SK-N-SH (cell line): ENCODE measurements around the gene DEAF1. TPM values are rescaled to one million over a fixed set of nuclear protein-coding genes. Genes with fewer than 3 reads are reported as not detected.
"Not testable (repeated sequence)": the region's sequence is repeated elsewhere in the genome, so short reads cannot be mapped to it uniquely, and the experiment has no call there.

Experiments
- CTCF ChIA-PET: fragments of 300-600, 350-600 bp; formaldehyde crosslinking; extraction: SDS; loops from one replicate; lab custom pipeline; 2021; lab: Yijun Ruan, JAX
- POLR2A ChIA-PET: fragments of 350-600 bp; sonication (Branson Sonifier 250); formaldehyde crosslinking; extraction: SDS; loops from one replicate; lab custom pipeline; 2020; ENCODE audit warnings: antibody characterized with exemption, inconsistent platforms; lab: Yijun Ruan, JAX
- DNase-seq: peaks from one replicate; pipeline ENCODE4 v3.0.0; 2012
- H2AFZ ChIP-seq: fragments of 200-600 bp; sonication (generic); 2 replicates; pipeline ENCODE4 v1.8.1; 2016; ENCODE audit warnings: antibody characterized with exemption, mild to moderate bottlenecking, low read depth
- H3F3A ChIP-seq: fragments of 200-600 bp; sonication (generic); replicated peaks from 2 replicates; pipeline ENCODE3; 2016; ENCODE audit warnings: antibody characterized with exemption, mild to moderate bottlenecking; ENCODE audit not compliant: insufficient read depth
- H3K27ac ChIP-seq, 2 experiments: fragments of 200-500 bp in 1 of 2; fragments of 200-600 bp in 1 of 2; sonication (Bioruptor generic) in 1 of 2; sonication (generic), shearing (Covaris generic) in 1 of 2; 2 replicates each; pipeline versions ENCODE4 v1.5.1 to v1.6.1; 2014 to 2016; ENCODE audit warnings: low read depth in 2 of 2, inconsistent platforms in 1 of 2, low read length in 1 of 2, mild to moderate bottlenecking in 1 of 2, mixed read lengths in 1 of 2
- H3K27me3 ChIP-seq: fragments of 200-600 bp; sonication (generic), shearing (Covaris generic); 2 replicates; pipeline ENCODE4 v1.6.1; 2016; ENCODE audit warnings: mixed run types; ENCODE audit not compliant: insufficient read depth
- H3K36me3 ChIP-seq, 2 experiments: fragments of 200-500 bp in 1 of 2; fragments of 200-600 bp in 1 of 2; sonication (Bioruptor generic) in 1 of 2; sonication (generic) in 1 of 2; replicated peaks in 1 of 2; 2 replicates each; pipeline versions ENCODE3 to v1.5.1; 2014 to 2016; ENCODE audit warnings: low read length in 1 of 2, mild to moderate bottlenecking in 1 of 2; ENCODE audit not compliant: insufficient read depth in 2 of 2, control insufficient read depth in 1 of 2
- H3K4me1 ChIP-seq, 2 experiments: fragments of 200-500 bp in 1 of 2; fragments of 200-600 bp in 1 of 2; sonication (Bioruptor generic) in 1 of 2; sonication (generic), shearing (Covaris generic) in 1 of 2; 2 replicates each; pipeline versions ENCODE4 v1.5.1 to v1.6.1; 2014 to 2016; ENCODE audit warnings: low read depth in 1 of 2, low read length in 1 of 2, mixed run types in 1 of 2; ENCODE audit not compliant: insufficient read depth in 2 of 2, control insufficient read depth in 1 of 2
- H3K4me2 ChIP-seq: fragments of 200-600 bp; sonication (generic), shearing (Covaris generic); 2 replicates; pipeline ENCODE4 v1.6.1; 2017; ENCODE audit warnings: mixed run types
- H3K4me3 ChIP-seq, 2 experiments: fragments of 200-500 bp in 1 of 2; fragments of 200-600 bp in 1 of 2; sonication (Bioruptor generic) in 1 of 2; sonication (generic), shearing (Covaris generic) in 1 of 2; 2 replicates each; pipeline versions ENCODE4 v1.5.1 to v1.8.1; 2014 to 2016; ENCODE audit warnings: low read depth in 2 of 2, inconsistent platforms in 1 of 2, low read length in 1 of 2, mild to moderate bottlenecking in 1 of 2, mixed read lengths in 1 of 2, moderate library complexity in 1 of 2
- H3K79me2 ChIP-seq: fragments of 200-600 bp; sonication (generic); 2 replicates; pipeline ENCODE4 v1.8.1; 2017; ENCODE audit warnings: mild to moderate bottlenecking; ENCODE audit not compliant: insufficient read depth
- H3K9ac ChIP-seq: fragments of 200-600 bp; sonication (generic); 2 replicates; pipeline ENCODE4 v1.6.1; 2017; ENCODE audit warnings: mixed run types
- H3K9me2 ChIP-seq: fragments of 200-600 bp; sonication (generic); 2 replicates; pipeline ENCODE4 v1.6.1; 2017; ENCODE audit warnings: mixed run types
- H3K9me3 ChIP-seq: fragments of 200-600 bp; sonication (generic); 2 replicates; pipeline ENCODE4 v1.6.1; 2017; ENCODE audit warnings: mixed run types, mild to moderate bottlenecking, moderate library complexity
- H4K20me1 ChIP-seq: fragments of 200-600 bp; sonication (generic); 2 replicates; pipeline ENCODE4 v1.6.1; 2017; ENCODE audit warnings: mild to moderate bottlenecking, mixed run types; ENCODE audit not compliant: insufficient read depth
- CHD2 ChIP-seq: fragments of 150-350 bp; IDR thresholded peaks from 2 replicates; pipeline ENCODE4 v1.6.1; 2018; ENCODE audit warnings: low read length; ENCODE audit not compliant: partially characterized antibody
- ELF1 ChIP-seq: IDR thresholded peaks from 2 replicates; pipeline ENCODE4 v1.4.0; 2012
- EZH2phosphoT487 ChIP-seq: fragments of 200-600 bp; sonication (generic); IDR thresholded peaks from 2 replicates; pipeline ENCODE4 v1.6.1; 2017; ENCODE audit warnings: low read depth, mixed run types, mild to moderate bottlenecking, antibody characterized with exemption, moderate library complexity, borderline replicate concordance
- FOXJ3 ChIP-seq: sonication (generic); formaldehyde crosslinking; IDR thresholded peaks from 2 replicates; pipeline ENCODE4 v1.5.1; 2020; ENCODE audit warnings: mild to moderate bottlenecking, missing genetic modification reagents
- GABPA ChIP-seq: IDR thresholded peaks from 2 replicates; pipeline ENCODE4 v1.4.0; 2012; ENCODE audit warnings: low read depth, mild to moderate bottlenecking
- GATA2 ChIP-seq: sonication (generic); formaldehyde crosslinking; IDR thresholded peaks from 2 replicates; pipeline ENCODE4 v1.5.0; 2020; ENCODE audit warnings: mild to moderate bottlenecking, missing genetic modification reagents
- IRF3 ChIP-seq: fragments of 150-350 bp; IDR thresholded peaks from 2 replicates; pipeline ENCODE4 v1.6.1; 2016; ENCODE audit warnings: mild to moderate bottlenecking, low read depth, low read length
- MAX ChIP-seq: IDR thresholded peaks from 2 replicates; pipeline ENCODE4 v1.4.0; 2012; ENCODE audit warnings: low read depth
- MEF2A ChIP-seq: IDR thresholded peaks from 2 replicates; pipeline ENCODE4 v1.4.0; 2012; ENCODE audit warnings: low read depth, borderline replicate concordance
- NRF1 ChIP-seq: IDR thresholded peaks from 2 replicates; pipeline ENCODE4 v1.6.1; 2012; ENCODE audit warnings: low read depth, mild to moderate bottlenecking, low read length
- PBX3 ChIP-seq: IDR thresholded peaks from 2 replicates; pipeline ENCODE4; 2012
- POLR2AphosphoS5 ChIP-seq: IDR thresholded peaks from 2 replicates; pipeline ENCODE4 v1.6.1; 2012; ENCODE audit warnings: low read depth, low read length
- RCOR1 ChIP-seq: fragments of 150-350 bp; IDR thresholded peaks from 2 replicates; pipeline ENCODE4 v1.6.1; 2017; ENCODE audit warnings: antibody characterized with exemption, low read length
- REST ChIP-seq: IDR thresholded peaks from 2 replicates; pipeline ENCODE4 v1.6.1; 2012; ENCODE audit warnings: mild to moderate bottlenecking, low read depth, low read length, moderate library complexity
- RFX5 ChIP-seq: IDR thresholded peaks from 2 replicates; pipeline ENCODE4 v1.6.1; 2012; ENCODE audit warnings: mild to moderate bottlenecking, improper control_type of control experiment, low read length
- RXRA ChIP-seq: IDR thresholded peaks from 2 replicates; pipeline ENCODE4 v1.4.0; 2012; ENCODE audit warnings: low read depth, mild to moderate bottlenecking, borderline replicate concordance
- SIN3A ChIP-seq: IDR thresholded peaks from 2 replicates; pipeline ENCODE4 v1.6.1; 2012; ENCODE audit warnings: low read depth, mild to moderate bottlenecking, low read length, moderate library complexity, borderline replicate concordance
- TAF1 ChIP-seq: IDR thresholded peaks from 2 replicates; pipeline ENCODE4 v1.6.1; 2012; ENCODE audit warnings: low read depth, mild to moderate bottlenecking, low read length, moderate library complexity, borderline replicate concordance
- YY1 ChIP-seq: IDR thresholded peaks from 2 replicates; pipeline ENCODE4 v1.4.0; 2012; ENCODE audit warnings: low read depth, mild to moderate bottlenecking
- ZBTB33 ChIP-seq: IDR thresholded peaks from 2 replicates; pipeline ENCODE4 v1.4.0; 2012; ENCODE audit warnings: low read depth, borderline replicate concordance
- WGBS: methylation state at CpG from one replicate; pipeline ENCODE4 v1.1.6; 2017; ENCODE audit warnings: low lambda C conversion rate; 5-methylcytosine and 5-hydroxymethylcytosine counted together
- polyA plus RNA-seq, 3 experiments: library from polyadenylated mRNA; depleted of rRNA; stranded (reverse); fragments of >200 nt; gene quantifications; 2 replicates each; pipeline ENCODE4 v1.2.3, GENCODE V29; 2012

The DEAF1 gene
- polyA plus RNA-seq, 1 of the 3 experiments (the other 2 are of a cell fraction), result 40.6 TPM

GRCh38 chr11:690738-691633 is 4.0 kb downstream of the DEAF1 start:
- H3F3A ChIP-seq, result no peaks in the 10 kb centered on the region
- ChIA-PET CTCF (interaction anchor here (1.1 to 11.4 kb wide), 3 partner anchors 16 to 136 kb away, joined by 3 to 122 read pairs (median 3); no protein-coding TSS in a partner anchor), POLR2A (no interaction called here)
- peaks cover 11% of the 10 kb centered on the region; the same call in 1 of the 2 replicates for H4K20me1 ChIP-seq
- H3K27me3 ChIP-seq, result no peaks in the 10 kb centered on the region
- TF ChIP-seq ZBTB33 (no peak), RFX5 (no peak), TAF1 (no peak), RCOR1 (no peak), PBX3 (no peak), YY1 (no peak), FOXJ3 (CRISPR knock-in tag) (no peak), CHD2 (no peak), NRF1 (no peak), EZH2phosphoT487 (no peak), RXRA (no peak), GATA2 (CRISPR knock-in tag) (no peak), MAX (no peak), REST (no peak), IRF3 (no peak), ELF1 (no peak), POLR2AphosphoS5 (no peak), GABPA (no peak), SIN3A (no peak), MEF2A (no peak)
- H3K27ac ChIP-seq, result no peak overlapping the region
- H3K9me3 ChIP-seq, result no peaks in the 10 kb centered on the region
- WGBS, result 90% methylated on average over 22 of the region's 27 CpGs
- peaks cover 3 to 22% of the 10 kb centered on the region in 2 experiments for H3K36me3 ChIP-seq
- H2AFZ ChIP-seq, result no peak overlapping the region
- H3K4me1 ChIP-seq, result peaks cover 13 to 17% of the 10 kb centered on the region in 2 experiments; a peak in 2 of 4 replicates
- H3K4me2 ChIP-seq, result no peak overlapping the region
- no peak overlapping the region for H3K9ac ChIP-seq
- H3K79me2 ChIP-seq, result peaks cover 30% of the 10 kb centered on the region
- H3K9me2 ChIP-seq, result no peaks in the 10 kb centered on the region
- no peak overlapping the region for H3K4me3 ChIP-seq
- no peak for DNase-seq

- H3K9me2 ChIP-seq, H3K4me2 ChIP-seq: not testable (repeated sequence)
- H3K36me3 ChIP-seq, result peaks cover 3 to 22% of the 10 kb centered on the region in 2 experiments
These were observed 4.8 kb downstream of the DEAF1 start for GRCh38 chr11:690244-690643.

More at GRCh38 chr11:690244-690643, 4.8 kb downstream of the DEAF1 start:
- DNase-seq, H3K27me3 ChIP-seq, H3K9ac ChIP-seq, H3K4me3 ChIP-seq, POLR2A ChIA-PET, H3F3A ChIP-seq, H3K27ac ChIP-seq, H2AFZ ChIP-seq, H3K9me3 ChIP-seq: not testable (repeated sequence)
- CTCF ChIA-PET, result interaction anchor here (11.4 kb wide), 1 partner anchor 34 kb away, joined by 122 read pairs; no protein-coding TSS in a partner anchor
- WGBS, result 92% methylated on average over 3 of the region's 3 CpGs
- peaks cover 11% of the 10 kb centered on the region; the same call in 1 of the 2 replicates for H4K20me1 ChIP-seq
- H3K4me1 ChIP-seq, result peaks cover 13 to 17% of the 10 kb centered on the region in 2 experiments; a peak in 2 of 4 replicates
- H3K79me2 ChIP-seq, result peaks cover 30% of the 10 kb centered on the region
